NT2/D1 (cell line): ENCODE measurements around the gene SEPTIN3.

Source experiments
- DNase-seq: peaks from one replicate; pipeline ENCODE4 v3.0.0-alpha.2; 2011; ENCODE audit warnings: low read depth, low spot score
- H3K27me3 ChIP-seq: 2 replicates; pipeline ENCODE4 v1.6.0; 2011; ENCODE audit warnings: mild to moderate bottlenecking; ENCODE audit not compliant: insufficient read length, insufficient read depth
- H3K36me3 ChIP-seq: 2 replicates; pipeline ENCODE4 v1.6.1; 2011; ENCODE audit warnings: mild to moderate bottlenecking, low read length, mixed read lengths; ENCODE audit not compliant: insufficient read depth, insufficient read length
- H3K4me1 ChIP-seq: 2 replicates; pipeline ENCODE4 v1.5.1; 2011; ENCODE audit not compliant: insufficient read depth, insufficient read length
- H3K4me3 ChIP-seq: 2 replicates; pipeline ENCODE4 v1.5.1; 2011; ENCODE audit warnings: low read depth; ENCODE audit not compliant: insufficient read length
- H3K9ac ChIP-seq: 2 replicates; pipeline ENCODE4 v1.6.0; 2011; ENCODE audit warnings: low read depth; ENCODE audit not compliant: insufficient read length
- H3K9me3 ChIP-seq: 2 replicates; pipeline ENCODE4 v1.5.1; 2011; ENCODE audit warnings: mild to moderate bottlenecking, low read length; ENCODE audit not compliant: insufficient read depth
- SUZ12 ChIP-seq: IDR thresholded peaks from 2 replicates; pipeline ENCODE4 v1.6.1; 2011; ENCODE audit not compliant: insufficient read length, insufficient read depth; ENCODE audit errors: extremely low read depth
- YY1 ChIP-seq: IDR thresholded peaks from 2 replicates; pipeline ENCODE4 v1.6.1; 2011; ENCODE audit not compliant: insufficient read length, insufficient read depth
- ZNF274 ChIP-seq: IDR thresholded peaks from 2 replicates; pipeline ENCODE4 v1.6.1; 2011; ENCODE audit warnings: mild to moderate bottlenecking, low read depth, low read length

Gene SEPTIN3

GRCh38 chr22:41952713-41953112 is 16.5 kb upstream of the SEPTIN3 start:
- Histone ChIP-seq H3K27me3 (no peaks in the 10 kb centered on the region), H3K36me3 (no peaks in the 10 kb centered on the region), H3K4me3 (no peak overlapping the region), H3K4me1 (peaks cover 27% of the 10 kb centered on the region), H3K9me3 (no peaks in the 10 kb centered on the region; the same call in 1 of the 2 replicates), H3K9ac (no peak overlapping the region)
- TF ChIP-seq YY1 (no peak), ZNF274 (no peak), SUZ12 (no peak)
- no peak for DNase-seq

- Histone ChIP-seq H3K36me3 (no peaks in the 10 kb centered on the region), H3K27me3 (no peaks in the 10 kb centered on the region), H3K9me3 (no peaks in the 10 kb centered on the region; the same call in 1 of the 2 replicates), H3K4me1 (peaks cover 17% of the 10 kb centered on the region), H3K9ac (no peak overlapping the region), H3K4me3 (no peak overlapping the region)
- TF ChIP-seq YY1 (no peak), ZNF274 (no peak), SUZ12 (no peak)
- no peak for DNase-seq
Observed at GRCh38 chr22:41957941-41958556, 11.2 kb upstream of the SEPTIN3 start.

GRCh38 chr22:41963453-41964111 is 5.7 kb upstream of the SEPTIN3 start:
- Histone ChIP-seq H3K27me3 (no peaks in the 10 kb centered on the region), H3K36me3 (no peaks in the 10 kb centered on the region), H3K9me3 (no peaks in the 10 kb centered on the region; the same call in 1 of the 2 replicates), H3K4me1 (peaks cover 10% of the 10 kb centered on the region), H3K4me3 (no peak overlapping the region), H3K9ac (peak overlapping the region; percentile 38)
- no peak for DNase-seq
- TF ChIP-seq SUZ12, result no peak
- TF ChIP-seq YY1, result no peak

GRCh38 chr22:41964112-41964491 is 5.1 kb upstream of the SEPTIN3 start:
- no peaks in the 10 kb centered on the region for H3K36me3 ChIP-seq
- H3K4me1 ChIP-seq, result peaks cover 15% of the 10 kb centered on the region
- TF ChIP-seq ZNF274, result no peak
- TF ChIP-seq SUZ12, result no peak
- no peak for TF ChIP-seq YY1
- no peak overlapping the region for H3K9ac ChIP-seq
- no peak for DNase-seq
- no peaks in the 10 kb centered on the region; the same call in 1 of the 2 replicates for H3K9me3 ChIP-seq
- H3K27me3 ChIP-seq, result no peaks in the 10 kb centered on the region
- no peak overlapping the region for H3K4me3 ChIP-seq

- Histone ChIP-seq H3K27me3 (peaks cover 6% of the 10 kb centered on the region), H3K36me3 (no peaks in the 10 kb centered on the region), H3K9me3 (peaks cover 3% of the 10 kb centered on the region; the same call in 1 of the 2 replicates), H3K4me1 (peaks cover 20% of the 10 kb centered on the region), H3K4me3 (no peak overlapping the region), H3K9ac (no peak overlapping the region)
- DNase-seq, result no peak
- TF ChIP-seq SUZ12 (no peak), ZNF274 (no peak), YY1 (no peak)
Observed at GRCh38 chr22:41966225-41966606, 3.0 kb upstream of the SEPTIN3 start.

- peaks cover 7% of the 10 kb centered on the region for H3K27me3 ChIP-seq
- H3K4me3 ChIP-seq, result no peak overlapping the region
- TF ChIP-seq SUZ12 (no peak), ZNF274 (no peak), YY1 (no peak)
- no peaks in the 10 kb centered on the region for H3K36me3 ChIP-seq
- peaks cover 20% of the 10 kb centered on the region for H3K4me1 ChIP-seq
- DNase-seq, result no peak
- H3K9ac ChIP-seq, result no peak overlapping the region
- H3K9me3 ChIP-seq, result peaks cover 7% of the 10 kb centered on the region; the same call in 1 of the 2 replicates
Observed at GRCh38 chr22:41966607-41967240, 2.5 kb upstream of the SEPTIN3 start.

GRCh38 chr22:41968601-41969000 is 642 bp upstream of the SEPTIN3 start:
- peaks cover 20% of the 10 kb centered on the region for H3K4me1 ChIP-seq
- DNase-seq, result no peak
- H3K4me3 ChIP-seq, result no peak overlapping the region
- H3K9ac ChIP-seq, result peak overlapping the region; percentile 13
- TF ChIP-seq YY1 (no peak), ZNF274 (no peak), SUZ12 (no peak)
- H3K9me3 ChIP-seq, result peaks cover 7% of the 10 kb centered on the region; the same call in 1 of the 2 replicates
- H3K27me3 ChIP-seq, result peaks cover 18% of the 10 kb centered on the region
- no peaks in the 10 kb centered on the region for H3K36me3 ChIP-seq
